ENCODE results near the gene DPF3.

The DPF3 gene

GRCh38 chr14:72904218-72904617 is 10.3 kb upstream of the DPF3 start:
- DNase-seq, result no peak

- no peak for DNase-seq
These were observed 9.8 kb upstream of the DPF3 start for GRCh38 chr14:72903716-72904115.

- DNase-seq, result no peak
These were observed 9.1 kb upstream of the DPF3 start for GRCh38 chr14:72902801-72903530.

- no peak for DNase-seq
These were observed 7.5 kb upstream of the DPF3 start for GRCh38 chr14:72901361-72901760.

GRCh38 chr14:72898448-72898847 is 4.5 kb upstream of the DPF3 start:
- DNase-seq, result no peak

GRCh38 chr14:72894623-72895378 is 900 bp upstream of the DPF3 start:
- no peak for DNase-seq

GRCh38 chr14:72894323-72894622 is 372 bp upstream of the DPF3 start:
- no peak for DNase-seq

GRCh38 chr14:72892879-72893635 is 844 bp downstream of the DPF3 start:
- peak in 2 of 3 experiments; percentile 60 to 62 for DNase-seq

GRCh38 chr14:72892103-72892878 is 1.6 kb downstream of the DPF3 start:
- peak in 2 of 3 experiments; percentile 56 to 66 for DNase-seq

- no peak for DNase-seq
These were observed 2.2 kb downstream of the DPF3 start for GRCh38 chr14:72891666-72892102.

- DNase-seq, result no peak
These were observed 4.5 kb downstream of the DPF3 start for GRCh38 chr14:72889366-72889765.

- DNase-seq, result no peak
These were observed 5.2 kb downstream of the DPF3 start for GRCh38 chr14:72888636-72889201.

GRCh38 chr14:72888192-72888591 is 5.7 kb downstream of the DPF3 start:
- no peak for DNase-seq

- no peak for DNase-seq
These were observed 6.4 kb downstream of the DPF3 start for GRCh38 chr14:72887514-72887913.

- DNase-seq, result no peak
These were observed 9.5 kb downstream of the DPF3 start for GRCh38 chr14:72884386-72884785.

GRCh38 chr14:72883961-72884360 is 9.9 kb downstream of the DPF3 start:
- DNase-seq, result no peak

- DNase-seq, result no peak
These were observed 10.8 kb downstream of the DPF3 start for GRCh38 chr14:72883109-72883508.

- DNase-seq, result no peak
These were observed 11.4 kb downstream of the DPF3 start for GRCh38 chr14:72882463-72882862.

- DNase-seq, result no peak
These were observed 11.9 kb downstream of the DPF3 start for GRCh38 chr14:72882047-72882446.

GRCh38 chr14:72881543-72881942 is 12.4 kb downstream of the DPF3 start:
- DNase-seq, result no peak

GRCh38 chr14:72880820-72881219 is 13.1 kb downstream of the DPF3 start:
- DNase-seq, result no peak

GRCh38 chr14:72880164-72880563 is 13.7 kb downstream of the DPF3 start:
- no peak for DNase-seq

GRCh38 chr14:72879431-72879830 is 14.5 kb downstream of the DPF3 start:
- DNase-seq, result no peak
